Measurements from ENCODE around the gene ADGRF1. TPM values are rescaled to one million over a fixed set of nuclear protein-coding genes. Genes with fewer than 3 reads are reported as not detected.
"Not testable (repeated sequence)": the region's sequence is repeated elsewhere in the genome, so short reads cannot be mapped to it uniquely, and the experiment has no call there.

ADGRF1 gene
- total RNA-seq (2014; rRNA removed; shearing (Covaris generic)), result 0.48 TPM in 1 of 2 replicates, not detected in the other

DNA sequence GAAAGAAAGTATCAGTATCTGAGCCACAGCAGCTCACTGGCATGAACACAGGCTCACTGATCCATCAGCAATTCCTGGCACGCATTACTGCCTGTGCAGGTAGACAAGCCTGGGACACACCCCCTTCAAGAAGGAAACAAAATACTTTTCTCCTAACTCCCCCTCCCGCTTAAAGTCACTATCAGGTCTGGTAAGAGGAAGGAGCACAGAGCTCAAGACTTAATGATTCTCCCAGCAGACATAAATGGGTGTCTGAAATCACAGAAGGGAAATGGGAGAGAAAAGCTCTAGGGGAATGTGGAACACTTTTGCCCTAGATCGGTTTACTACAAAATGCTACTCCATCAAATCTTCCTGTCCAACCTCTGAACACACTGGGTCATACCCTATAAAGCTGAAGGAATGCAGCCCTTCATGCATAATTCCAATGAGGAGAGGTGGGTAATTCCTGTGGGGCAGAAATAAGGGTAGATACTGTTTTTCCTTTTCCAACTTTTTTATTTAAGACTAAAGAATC, at the start of gene ADGRF1:
TSS of gene ADGRF1 (minus strand) at position 58 of the 517 bp plus-strand sequence. CDS start 13,271 bp downstream, outside the sequence.
- DNase-seq (ENCODE audit: low read depth), result no peak

DNA sequence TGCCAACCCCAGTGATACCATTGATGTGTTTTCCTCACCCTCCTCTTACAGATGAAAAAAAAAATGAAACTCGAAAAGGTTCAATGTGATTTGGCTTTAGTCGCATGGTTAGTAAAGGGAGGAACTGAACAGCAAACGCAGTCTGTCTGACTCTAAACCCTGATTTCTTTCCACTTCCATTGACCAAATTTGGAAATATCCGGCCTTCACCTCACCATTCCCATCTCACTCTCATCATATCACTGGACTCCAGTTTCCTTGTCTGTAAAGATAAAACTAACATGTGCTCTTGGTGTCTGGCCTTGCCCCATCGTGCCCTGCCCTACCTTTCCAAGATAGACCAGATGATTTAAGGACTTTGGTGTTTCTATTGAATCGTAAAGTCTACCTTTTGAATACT, 48.7 kb upstream of the ADGRF1 start:
- no peak for DNase-seq (ENCODE audit: low read depth)

DNA sequence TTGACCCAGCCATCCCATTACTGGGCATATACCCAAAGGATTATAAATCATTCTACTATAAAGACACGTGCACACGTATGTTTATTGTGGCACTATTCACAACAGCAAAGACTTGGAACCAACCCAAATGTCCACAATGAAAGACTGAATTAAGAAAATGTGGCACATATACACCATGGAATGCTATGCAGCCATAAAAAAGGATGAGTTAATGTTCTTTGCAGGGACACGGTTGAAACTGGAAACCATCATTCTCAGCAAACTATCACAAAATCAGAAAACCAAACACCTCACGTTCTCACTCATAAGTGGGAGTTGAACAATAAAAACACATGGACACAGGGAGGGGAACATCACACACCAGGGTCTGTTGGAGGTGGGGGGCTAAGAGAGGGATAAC, 47.3 kb upstream of the ADGRF1 start:
- not testable (repeated sequence) for DNase-seq (ENCODE audit: low read depth)

DNA sequence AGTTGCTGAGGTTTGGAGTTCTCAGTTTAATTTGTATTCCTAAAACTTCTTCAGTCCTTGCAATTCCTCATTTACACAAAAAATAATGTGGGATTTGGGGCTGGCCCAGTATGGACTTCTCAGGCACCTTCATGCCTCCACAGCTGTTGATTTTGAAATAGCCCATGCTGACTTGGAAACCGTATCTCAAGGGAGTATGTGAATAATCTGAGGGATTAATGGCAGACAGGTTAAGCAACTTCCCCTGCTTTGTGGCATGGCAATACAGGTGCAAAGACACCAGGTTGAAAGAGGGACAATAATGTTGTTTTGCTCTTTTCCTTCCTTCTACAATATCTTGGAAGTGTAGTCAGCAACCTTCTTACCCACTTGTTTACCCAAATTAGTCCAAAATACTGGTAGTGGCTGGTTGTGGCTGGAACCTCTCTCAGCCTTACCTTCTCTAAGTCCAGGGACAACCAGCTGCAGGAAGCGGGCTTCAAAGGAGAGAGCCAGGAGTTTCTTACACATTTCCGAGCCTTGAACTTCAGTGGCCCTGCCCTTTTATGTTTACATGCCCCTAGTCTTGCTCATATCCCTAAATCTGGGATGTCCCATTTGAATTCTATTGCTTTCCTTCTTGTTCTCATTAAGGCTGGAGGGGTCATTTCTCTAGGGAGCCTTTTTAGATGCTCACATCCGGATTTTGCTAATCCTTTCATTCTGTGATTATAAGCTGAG, 44.1 kb upstream of the ADGRF1 start:
- no peak for DNase-seq (ENCODE audit: low read depth)

DNA sequence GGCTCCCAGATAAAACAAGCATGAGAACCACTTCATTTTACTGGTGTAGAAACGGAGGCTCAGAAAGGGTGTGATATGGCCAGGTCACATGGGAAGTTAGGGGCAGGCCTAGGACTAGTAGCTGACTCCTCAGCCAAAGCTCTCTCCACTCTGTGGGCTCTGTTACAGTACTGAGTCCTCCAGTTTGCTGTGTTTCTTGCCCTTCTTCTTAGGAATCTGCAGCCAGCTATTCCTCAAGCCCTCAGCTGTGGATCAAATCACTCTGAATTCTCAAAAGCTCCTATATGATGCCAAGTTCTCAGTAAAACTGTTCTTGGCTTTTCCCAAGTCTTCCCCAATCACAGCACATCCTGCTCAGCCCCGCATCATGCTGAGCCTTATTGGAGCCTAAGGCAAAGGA, 42.5 kb upstream of the ADGRF1 start:
- DNase-seq (ENCODE audit: low read depth), result no peak

DNA sequence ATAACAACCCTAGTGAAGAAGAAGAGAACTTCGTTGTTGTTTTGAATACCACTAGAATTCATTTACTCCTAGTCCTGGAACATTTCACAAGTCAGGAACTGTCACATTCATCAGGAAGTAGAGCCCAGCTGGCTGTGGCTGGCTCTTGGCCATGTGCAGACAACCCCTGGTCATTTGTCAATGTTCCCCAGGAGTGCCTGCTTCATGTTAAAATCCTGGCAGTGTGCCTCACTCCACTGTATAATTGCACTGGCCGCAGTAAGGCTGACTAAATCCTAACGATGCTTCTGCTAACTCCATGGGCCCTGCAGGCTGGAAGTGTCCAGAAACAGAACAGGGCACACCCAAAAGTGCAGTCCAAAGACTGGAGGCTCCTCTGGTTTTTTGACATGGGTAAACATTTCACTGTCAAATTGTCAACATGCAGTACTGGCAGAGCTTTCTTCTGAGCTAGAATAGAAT, 41.5 kb upstream of the ADGRF1 start:
- DNase-seq (ENCODE audit: low read depth), result peak; percentile 91

DNA sequence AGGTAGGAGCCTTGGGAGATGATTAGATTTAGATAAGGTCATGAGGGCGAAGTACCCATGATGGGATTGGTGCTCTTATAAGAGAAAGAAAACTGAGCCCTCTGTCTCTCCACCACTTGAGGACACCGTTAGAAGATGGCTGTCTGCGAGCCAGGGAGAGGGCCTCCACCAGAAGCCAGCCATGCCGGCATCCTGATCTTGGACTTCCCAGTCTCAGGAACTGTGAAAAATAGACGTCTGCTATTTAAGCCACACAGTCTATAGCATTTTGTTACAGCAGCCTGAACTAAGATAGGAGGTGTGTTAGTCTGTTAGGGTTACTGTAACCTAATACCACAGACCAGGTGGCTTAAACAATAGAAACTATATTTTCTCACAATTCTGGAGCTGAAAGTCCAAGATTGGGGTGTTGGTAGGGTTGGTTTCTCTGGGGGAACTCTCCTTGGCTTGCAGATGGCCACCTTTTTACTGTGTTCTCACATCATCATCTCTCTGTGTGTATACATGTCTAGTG, 38.0 kb upstream of the ADGRF1 start:
- no peak for DNase-seq (ENCODE audit: low read depth)

DNA sequence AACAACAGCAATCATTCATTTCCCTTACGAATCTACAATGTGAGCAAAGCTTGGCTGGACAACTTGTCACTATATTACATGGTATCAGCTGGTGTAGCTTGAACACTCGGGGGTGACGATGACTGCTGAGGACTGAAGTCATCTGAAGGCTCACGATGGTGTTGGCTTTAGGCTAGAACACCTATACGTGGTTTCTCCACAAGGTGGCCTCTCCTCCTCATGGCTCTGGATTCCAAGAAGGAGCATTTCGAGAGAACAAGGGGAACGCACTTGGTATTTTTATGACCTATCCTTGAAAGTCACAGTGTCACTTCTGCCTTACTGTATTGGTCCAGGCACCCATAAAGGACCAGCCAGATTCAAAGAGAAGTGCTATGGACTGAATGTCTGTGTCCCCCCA, 37.5 kb upstream of the ADGRF1 start:
- DNase-seq (ENCODE audit: low read depth), result peak; percentile 37

DNA sequence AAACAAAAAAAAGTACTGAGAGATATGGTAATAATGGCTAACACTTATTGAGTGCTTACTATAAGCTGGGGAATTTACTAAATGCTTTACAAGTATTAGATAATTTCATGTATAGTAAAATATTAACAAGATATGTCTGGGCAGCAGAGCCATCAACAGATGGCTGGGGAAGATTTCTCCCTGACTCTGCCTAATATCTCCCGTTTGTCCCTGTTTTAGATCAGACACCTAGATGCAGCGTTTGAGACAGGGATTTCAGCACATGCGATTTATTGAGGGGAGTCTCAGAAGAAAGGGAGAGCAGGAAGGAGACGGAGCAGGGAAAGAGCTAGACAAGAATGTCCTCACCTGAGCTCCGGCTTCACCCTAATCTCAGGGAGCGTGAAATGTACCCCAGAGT, 36.9 kb upstream of the ADGRF1 start:
- no peak for DNase-seq (ENCODE audit: low read depth)

DNA sequence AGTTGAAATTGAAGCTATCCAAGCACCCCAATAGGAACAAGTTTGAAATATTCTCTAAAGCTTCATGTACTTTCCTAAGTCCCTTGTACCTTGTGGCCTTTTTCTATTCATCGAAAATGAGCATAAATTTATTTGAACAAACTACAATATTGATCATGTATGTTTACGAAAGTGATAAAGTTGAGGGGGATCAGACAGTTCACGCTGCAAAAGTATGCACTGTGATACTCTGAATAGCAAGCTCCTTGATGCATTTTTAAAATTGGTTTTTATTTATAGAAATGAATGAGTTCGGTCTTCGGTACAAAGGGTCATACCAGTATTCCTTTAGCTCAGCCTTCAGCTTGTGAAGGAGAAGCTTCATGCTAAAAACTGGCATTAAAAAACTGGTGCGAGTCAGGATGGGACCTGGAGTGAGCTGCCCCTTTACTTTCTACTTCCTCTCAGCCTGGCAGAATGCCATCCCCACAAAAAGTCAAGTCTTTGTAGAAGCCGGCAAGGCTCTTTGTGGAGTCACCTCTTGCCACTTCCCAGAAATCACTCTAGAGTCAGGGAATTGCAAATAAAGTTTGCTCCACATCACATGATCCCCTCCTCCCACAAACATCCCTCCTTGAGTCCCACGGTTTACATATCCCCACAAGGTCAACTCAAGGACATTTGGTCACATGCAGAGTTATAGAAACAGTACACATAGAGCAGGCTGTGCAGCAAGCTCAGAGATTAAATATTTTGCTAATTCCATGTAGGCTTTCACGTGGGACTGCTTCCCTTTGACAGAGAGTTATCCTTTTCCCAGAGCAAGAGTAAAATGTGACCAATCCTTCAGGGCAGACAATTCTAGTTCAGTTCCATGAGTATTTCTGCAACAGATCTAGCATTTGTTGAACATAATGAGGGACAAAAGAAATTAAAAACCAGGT, 34.6 kb upstream of the ADGRF1 start:
- DNase-seq (ENCODE audit: low read depth), result peak; percentile 41

DNA sequence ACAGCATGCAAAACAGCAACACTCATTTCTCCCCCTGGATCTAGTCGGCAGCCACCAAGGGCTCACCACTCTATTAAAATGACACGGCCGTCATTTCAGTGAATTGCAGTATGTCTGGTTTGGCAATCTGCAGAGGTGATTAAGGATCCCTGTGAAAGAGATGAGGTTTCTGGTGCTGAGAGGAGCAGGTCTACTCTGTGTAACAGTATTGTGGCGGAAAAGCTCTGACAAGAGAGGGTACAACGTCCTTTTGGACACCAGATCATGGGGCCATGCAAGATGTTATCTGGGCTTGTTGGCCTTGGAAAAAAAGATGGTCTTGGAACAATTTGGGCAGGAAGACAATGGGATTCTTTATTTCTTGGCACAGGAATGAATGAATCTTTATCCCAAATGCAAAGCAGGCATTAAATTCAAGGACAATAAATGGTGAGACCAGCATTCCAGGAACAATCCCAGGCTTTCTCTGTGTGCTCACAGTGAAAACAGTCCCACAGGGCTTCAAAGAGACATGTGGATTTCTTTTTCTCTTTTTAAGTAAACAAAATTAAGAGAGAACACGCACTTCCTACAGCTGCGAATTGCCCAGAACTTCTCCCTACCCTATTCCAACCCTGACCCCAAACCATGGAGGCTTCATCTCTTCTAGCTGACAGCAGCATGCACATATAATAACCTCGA, 33.7 kb upstream of the ADGRF1 start:
- no peak for DNase-seq (ENCODE audit: low read depth)

DNA sequence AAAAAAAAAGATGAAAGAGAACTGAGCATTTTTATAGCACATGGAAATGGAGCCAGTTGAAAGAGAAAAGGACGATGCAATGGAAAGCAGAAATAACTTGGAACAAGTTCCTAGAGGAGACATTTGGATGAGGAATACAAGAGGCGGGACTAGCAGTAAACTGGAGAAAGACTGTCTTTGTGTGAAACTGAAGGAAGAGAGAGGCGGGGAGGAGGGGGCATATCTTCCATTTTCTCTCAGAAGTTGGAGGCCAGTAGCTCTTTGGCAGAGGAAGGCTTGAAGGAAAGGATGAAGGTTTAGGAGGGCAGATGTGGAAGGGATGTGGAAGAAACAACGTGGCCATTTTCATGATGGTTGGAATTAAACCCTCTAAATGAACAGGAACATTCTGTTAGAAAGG, 33.0 kb upstream of the ADGRF1 start:
- no peak for DNase-seq (ENCODE audit: low read depth)

DNA sequence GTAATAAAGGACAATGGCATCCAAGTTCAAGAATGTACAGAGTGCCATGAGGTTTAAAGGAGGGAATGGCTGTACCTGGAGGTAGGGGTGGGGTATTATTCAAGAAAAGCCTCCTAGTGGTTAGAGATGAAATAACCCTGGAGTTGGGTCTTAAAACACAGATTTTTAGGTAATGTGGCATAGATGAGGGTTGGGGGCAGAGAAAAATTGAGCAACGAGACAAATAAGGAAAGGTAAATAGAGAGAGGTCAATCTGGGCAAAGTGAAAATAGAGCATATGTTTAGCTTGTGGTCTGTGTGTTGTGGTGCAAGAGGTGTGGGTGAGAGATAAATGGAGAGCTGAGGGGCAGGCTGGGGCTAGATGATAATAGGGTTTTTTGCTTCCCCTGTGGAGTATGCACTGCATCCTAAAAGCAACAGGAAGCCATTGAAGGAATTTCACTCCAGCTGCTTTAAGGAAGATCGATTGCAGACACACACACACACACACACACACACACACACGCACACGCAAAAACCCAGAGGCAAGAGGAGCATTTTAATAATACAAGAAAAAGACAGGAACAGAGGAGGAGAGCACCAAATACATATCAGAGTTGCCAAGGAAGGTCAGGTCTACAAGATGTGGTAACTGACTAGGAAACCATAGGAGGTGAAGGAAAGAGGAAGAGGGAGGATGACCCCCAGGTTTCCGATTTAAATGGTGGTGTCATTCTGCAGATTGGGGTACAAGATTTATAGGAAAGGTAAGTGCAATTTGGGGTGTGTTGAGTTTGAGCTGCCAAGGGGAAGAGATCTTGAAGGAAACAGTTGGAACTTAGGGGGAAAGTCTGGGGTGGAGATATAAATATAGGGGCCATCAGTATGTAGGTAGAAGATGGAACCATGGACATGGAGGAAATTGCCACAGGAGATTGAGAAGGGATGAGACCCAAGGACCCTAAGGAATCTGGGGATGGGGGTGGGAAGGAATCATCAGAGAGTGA, 31.3 kb upstream of the ADGRF1 start:
- DNase-seq (ENCODE audit: low read depth), result no peak

DNA sequence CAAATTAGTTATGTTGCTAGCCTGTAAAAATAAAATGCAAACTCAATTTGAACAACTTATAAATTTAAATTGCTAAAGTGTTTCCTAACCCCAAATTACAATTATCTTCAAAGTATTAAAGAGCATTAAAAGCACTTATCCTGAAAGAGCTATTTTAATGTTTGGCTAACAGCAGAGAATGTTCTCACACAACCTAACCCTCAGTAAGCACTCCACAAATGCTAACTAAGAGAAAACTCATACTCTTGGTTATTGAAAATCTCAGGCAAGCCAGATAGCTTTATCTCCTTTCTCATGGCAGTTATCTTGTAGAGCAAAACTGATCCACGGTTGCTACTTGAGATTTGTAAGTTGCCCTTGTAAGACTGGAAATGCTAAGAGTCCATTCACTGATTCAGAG, 30.5 kb upstream of the ADGRF1 start:
- DNase-seq (ENCODE audit: low read depth), result no peak

DNA sequence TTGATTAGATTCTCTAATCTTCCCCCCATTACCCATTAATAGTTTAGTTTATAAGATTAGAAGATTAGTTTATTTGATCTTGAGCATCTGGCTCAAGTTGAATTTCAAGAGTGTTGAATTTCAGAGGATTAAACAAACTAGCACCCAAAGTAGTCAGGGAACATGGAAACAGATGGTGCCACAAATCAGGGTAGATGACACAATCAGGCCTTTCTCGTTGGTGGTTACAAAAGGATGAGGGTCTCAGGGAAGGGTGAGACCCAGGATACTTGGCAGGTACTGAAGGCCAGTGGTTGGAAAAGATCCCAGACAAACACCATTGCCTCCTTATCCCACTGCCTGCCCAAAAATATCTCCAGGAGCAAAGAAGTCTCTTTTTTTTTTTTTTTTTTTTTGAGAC, 29.5 kb upstream of the ADGRF1 start:
- no peak for DNase-seq (ENCODE audit: low read depth)

DNA sequence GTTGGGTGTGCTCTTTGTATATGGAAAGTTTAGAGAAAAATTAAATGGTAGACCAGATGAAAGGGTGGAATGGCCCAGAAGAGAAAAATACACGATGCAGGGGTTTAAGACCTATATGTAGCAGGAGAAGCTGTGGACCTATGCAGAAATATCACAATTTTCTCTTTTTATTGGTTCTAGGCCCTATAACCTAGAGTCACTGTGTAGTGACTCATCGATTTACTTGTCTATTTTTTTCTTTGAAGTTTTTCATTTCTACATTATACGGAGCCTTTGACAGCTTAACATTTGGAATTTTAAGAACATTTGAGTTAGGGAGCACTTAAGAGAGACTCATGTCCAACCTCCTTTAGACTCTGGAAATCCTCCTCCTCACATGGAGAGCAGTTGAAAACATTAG, 28.3 kb upstream of the ADGRF1 start:
- DNase-seq (ENCODE audit: low read depth), result no peak

DNA sequence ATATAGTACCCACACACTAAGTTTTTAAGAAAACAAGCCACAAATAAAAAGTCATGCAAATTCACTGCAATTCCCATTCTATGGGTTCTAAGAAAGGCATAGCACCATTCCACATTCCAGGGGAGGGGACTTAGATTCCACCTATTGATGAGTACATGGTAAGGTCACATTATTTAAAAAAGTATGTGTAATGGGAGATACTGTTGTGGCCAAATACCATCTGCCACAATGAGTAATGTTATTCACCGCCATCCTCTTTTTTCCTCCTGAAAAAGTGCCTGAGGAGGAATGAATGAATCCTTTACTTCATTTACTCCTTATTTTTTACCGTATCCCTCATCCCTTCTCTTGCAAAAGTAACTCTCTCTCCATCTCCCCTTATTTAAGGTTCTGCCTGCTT, 27.0 kb upstream of the ADGRF1 start:
- no peak for DNase-seq (ENCODE audit: low read depth)

DNA sequence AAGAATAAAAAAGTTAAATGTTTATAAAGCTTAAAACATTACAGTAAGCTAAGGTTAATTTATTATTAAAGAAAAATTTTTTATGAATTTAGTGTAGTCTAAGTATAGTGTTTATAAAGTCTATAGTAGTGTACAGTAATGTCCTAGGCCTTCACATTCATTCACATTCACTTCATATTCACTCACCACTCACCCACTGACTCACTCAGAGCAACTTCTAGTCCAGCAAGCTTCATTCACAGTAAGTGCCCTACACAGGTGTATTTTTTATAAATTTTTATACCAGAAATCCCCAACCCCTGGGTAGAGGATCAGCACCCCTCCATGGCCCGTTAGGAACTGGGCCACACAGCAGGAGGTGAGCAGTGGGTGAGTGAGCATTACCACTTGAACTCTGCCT, 24.3 kb upstream of the ADGRF1 start:
- DNase-seq (ENCODE audit: low read depth), result no peak

DNA sequence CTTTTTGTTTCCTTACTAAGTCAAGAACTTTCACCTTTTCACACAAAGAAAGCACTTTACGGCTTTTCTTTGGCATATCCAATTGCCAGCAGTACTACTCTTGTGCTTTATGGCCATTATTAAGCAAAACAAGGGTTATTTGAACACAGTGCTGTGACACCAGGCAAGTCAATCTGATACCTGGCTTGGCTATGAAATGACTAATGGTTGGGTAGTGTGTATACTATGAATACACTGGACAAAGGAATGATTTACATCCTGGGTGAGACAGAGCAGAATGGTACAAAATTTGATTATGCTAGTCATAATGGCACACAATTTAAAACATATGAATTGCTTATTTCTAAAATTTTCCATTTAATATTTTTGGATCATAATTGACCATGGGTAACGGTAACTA, 22.1 kb upstream of the ADGRF1 start:
- DNase-seq (ENCODE audit: low read depth), result no peak

DNA sequence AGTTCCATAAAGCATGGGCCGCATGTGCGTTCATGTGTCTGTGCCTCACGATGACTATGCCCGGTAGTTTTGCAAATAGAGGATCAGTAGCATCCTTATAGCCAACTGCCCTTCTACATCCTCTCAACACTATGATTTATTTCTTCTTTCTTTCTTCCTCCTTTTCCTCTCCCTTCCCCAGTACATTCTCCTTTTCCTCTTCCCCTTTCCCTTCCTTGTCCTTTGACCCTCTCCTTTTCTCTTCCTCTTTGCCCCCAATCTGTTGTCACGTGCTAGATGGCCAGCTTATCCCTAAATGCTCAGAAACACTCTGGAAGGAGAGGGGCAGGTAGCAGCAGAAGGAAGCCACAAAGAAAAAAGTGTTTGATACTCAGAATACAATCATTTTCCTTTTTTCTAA, 20.2 kb upstream of the ADGRF1 start:
- DNase-seq (ENCODE audit: low read depth), result no peak
